DMS53 treated with DMSO at 0.1 percent for 48 hours (cell line): ENCODE data around the gene FGFR4.
"Not testable (repeated sequence)": the region's sequence is repeated elsewhere in the genome, so short reads cannot be mapped to it uniquely, and the experiment has no call there.

Experiments
- DNase-seq: peaks from one replicate; lab custom pipeline; 2025; ENCODE audit not compliant: unreplicated experiment; lab: John Stamatoyannopoulos, UW

The FGFR4 gene

GRCh38 chr5:177086654-177087397 lies at the start of gene FGFR4:
Gene FGFR4, plus strand, starts transcription at chr5:177086915. Its CDS starts 2,688 bp downstream, at chr5:177089603.
- peak; percentile 64 for DNase-seq

- DNase-seq: no peak
These were observed 49.8 kb upstream of the FGFR4 start for GRCh38 chr5:177036921-177037320.

- no peak for DNase-seq
These were observed 45.8 kb upstream of the FGFR4 start for GRCh38 chr5:177040814-177041420.

GRCh38 chr5:177041936-177042335 lies 44.8 kb upstream of the FGFR4 start:
- DNase-seq: no peak

GRCh38 chr5:177043114-177043513 lies 43.6 kb upstream of the FGFR4 start:
- DNase-seq: no peak

GRCh38 chr5:177043958-177044357 lies 42.8 kb upstream of the FGFR4 start:
- DNase-seq: no peak

GRCh38 chr5:177044641-177045040 lies 42.1 kb upstream of the FGFR4 start:
- no peak for DNase-seq

GRCh38 chr5:177045631-177046030 lies 41.1 kb upstream of the FGFR4 start:
- DNase-seq: no peak

GRCh38 chr5:177048531-177048930 lies 38.2 kb upstream of the FGFR4 start:
- DNase-seq: not testable (repeated sequence)

GRCh38 chr5:177049285-177049684 lies 37.4 kb upstream of the FGFR4 start:
- no peak for DNase-seq

GRCh38 chr5:177064500-177065277 lies 22.0 kb upstream of the FGFR4 start:
- no peak for DNase-seq

- no peak for DNase-seq
These were observed 21.2 kb upstream of the FGFR4 start for GRCh38 chr5:177065491-177065890.

- DNase-seq: no peak
These were observed 20.5 kb upstream of the FGFR4 start for GRCh38 chr5:177066224-177066623.

- no peak for DNase-seq
These were observed 19.2 kb upstream of the FGFR4 start for GRCh38 chr5:177067503-177067902.

- DNase-seq: no peak
These were observed 16.1 kb upstream of the FGFR4 start for GRCh38 chr5:177070536-177071191.

- DNase-seq: peak; percentile 86
These were observed 14.9 kb upstream of the FGFR4 start for GRCh38 chr5:177071666-177072385.

- DNase-seq: no peak
These were observed 9.4 kb upstream of the FGFR4 start for GRCh38 chr5:177077335-177077734.

- no peak for DNase-seq
These were observed 7.1 kb upstream of the FGFR4 start for GRCh38 chr5:177079606-177080005.

- DNase-seq: no peak
These were observed 6.5 kb upstream of the FGFR4 start for GRCh38 chr5:177080265-177080664.

GRCh38 chr5:177081859-177082258 lies 4.9 kb upstream of the FGFR4 start:
- DNase-seq: no peak

GRCh38 chr5:177083357-177083756 lies 3.4 kb upstream of the FGFR4 start:
- no peak for DNase-seq
